AG04449 (cell line): Measurements from ENCODE around the gene SMG7.

Experiments
- CTCF ChIA-PET: fragments of 350-600 bp; formaldehyde crosslinking; extraction: SDS; loops from one replicate; lab custom pipeline; 2021; ENCODE audit warnings: antibody characterized with exemption; lab: Yijun Ruan, JAX
- POLR2A ChIA-PET: fragments of 400-600, 350-600 bp; formaldehyde crosslinking; extraction: SDS; loops from one replicate; lab custom pipeline; 2020; ENCODE audit warnings: antibody characterized with exemption, inconsistent platforms; lab: Yijun Ruan, JAX
- DNase-seq: peaks from one replicate; pipeline ENCODE4 v3.0.0-alpha.2; 2010; ENCODE audit warnings: low read depth, low spot score
- H3K4me3 ChIP-seq: 2 replicates; pipeline ENCODE4 v1.5.1; 2011; ENCODE audit warnings: low read depth, mild to moderate bottlenecking, control low read depth, low read length
- TF ChIP-seq, protein P1 (sequence below): IDR thresholded peaks from one replicate; pipeline ENCODE4 v1.5.1; 2011; ENCODE audit warnings: mild to moderate bottlenecking, moderate library complexity, low read length, control low read depth, inconsistent platforms; ENCODE audit not compliant: insufficient read depth; ENCODE audit errors: missing control alignments

The SMG7 gene

GRCh38 chr1:183586455-183586854 is 114.2 kb downstream of the SMG7 start:
- TF ChIP-seq, protein P1, sequence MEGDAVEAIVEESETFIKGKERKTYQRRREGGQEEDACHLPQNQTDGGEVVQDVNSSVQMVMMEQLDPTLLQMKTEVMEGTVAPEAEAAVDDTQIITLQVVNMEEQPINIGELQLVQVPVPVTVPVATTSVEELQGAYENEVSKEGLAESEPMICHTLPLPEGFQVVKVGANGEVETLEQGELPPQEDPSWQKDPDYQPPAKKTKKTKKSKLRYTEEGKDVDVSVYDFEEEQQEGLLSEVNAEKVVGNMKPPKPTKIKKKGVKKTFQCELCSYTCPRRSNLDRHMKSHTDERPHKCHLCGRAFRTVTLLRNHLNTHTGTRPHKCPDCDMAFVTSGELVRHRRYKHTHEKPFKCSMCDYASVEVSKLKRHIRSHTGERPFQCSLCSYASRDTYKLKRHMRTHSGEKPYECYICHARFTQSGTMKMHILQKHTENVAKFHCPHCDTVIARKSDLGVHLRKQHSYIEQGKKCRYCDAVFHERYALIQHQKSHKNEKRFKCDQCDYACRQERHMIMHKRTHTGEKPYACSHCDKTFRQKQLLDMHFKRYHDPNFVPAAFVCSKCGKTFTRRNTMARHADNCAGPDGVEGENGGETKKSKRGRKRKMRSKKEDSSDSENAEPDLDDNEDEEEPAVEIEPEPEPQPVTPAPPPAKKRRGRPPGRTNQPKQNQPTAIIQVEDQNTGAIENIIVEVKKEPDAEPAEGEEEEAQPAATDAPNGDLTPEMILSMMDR, result no peak
- ChIA-PET CTCF (interaction anchor here (0.8 to 0.9 kb wide), 2 partner anchors 12 to 23 kb away, joined by 3 read pairs; no protein-coding TSS in a partner anchor), POLR2A (no interaction called here)
- no peak for DNase-seq
- H3K4me3 ChIP-seq, result no peak overlapping the region

- POLR2A ChIA-PET, result no interaction called here
- no peak for DNase-seq
- H3K4me3 ChIP-seq, result no peak overlapping the region
- TF ChIP-seq, protein P1, result no peak
- CTCF ChIA-PET, result interaction anchor here (0.8 to 0.9 kb wide), 2 partner anchors 12 to 23 kb away, joined by 3 read pairs; no protein-coding TSS in a partner anchor
These were observed 114.6 kb downstream of the SMG7 start for GRCh38 chr1:183586926-183587325.

- no peak for DNase-seq
- ChIA-PET POLR2A (no interaction called here), CTCF (interaction anchor here (1.1 to 4.2 kb wide), 2 partner anchors 8 to 9 kb away, joined by 3 to 13 read pairs; no protein-coding TSS in a partner anchor)
These were observed 116.5 kb downstream of the SMG7 start for GRCh38 chr1:183588827-183589226.

GRCh38 chr1:183589384-183589783 is 117.1 kb downstream of the SMG7 start:
- TF ChIP-seq, protein P1, result no peak
- ChIA-PET CTCF (interaction anchor here (0.6 to 4.2 kb wide), 2 partner anchors 10 to 91 kb away, joined by 3 to 13 read pairs; no protein-coding TSS in a partner anchor), POLR2A (no interaction called here)
- H3K4me3 ChIP-seq, result no peak overlapping the region
- no peak for DNase-seq

More at GRCh38 chr1:183588827-183589226, 116.5 kb downstream of the SMG7 start:
- H3K4me3 ChIP-seq, result no peak overlapping the region
- TF ChIP-seq, protein P1, result no peak

GRCh38 chr1:183589874-183590243 is 117.6 kb downstream of the SMG7 start:
- CTCF ChIA-PET, result interaction anchor here (4.2 kb wide), 1 partner anchor 10 kb away, joined by 13 read pairs; no protein-coding TSS in a partner anchor

More at GRCh38 chr1:183589874-183590243, 117.6 kb downstream of the SMG7 start:
- DNase-seq, result no peak
- TF ChIP-seq, protein P1, result no peak
- H3K4me3 ChIP-seq, result no peak overlapping the region
- POLR2A ChIA-PET, result no interaction called here
